ENCODE measurements around the gene CACNA1A.
A peak's percentile ranks its signal among the peaks of the same experiment; 100 is the strongest.

The CACNA1A gene

DNA sequence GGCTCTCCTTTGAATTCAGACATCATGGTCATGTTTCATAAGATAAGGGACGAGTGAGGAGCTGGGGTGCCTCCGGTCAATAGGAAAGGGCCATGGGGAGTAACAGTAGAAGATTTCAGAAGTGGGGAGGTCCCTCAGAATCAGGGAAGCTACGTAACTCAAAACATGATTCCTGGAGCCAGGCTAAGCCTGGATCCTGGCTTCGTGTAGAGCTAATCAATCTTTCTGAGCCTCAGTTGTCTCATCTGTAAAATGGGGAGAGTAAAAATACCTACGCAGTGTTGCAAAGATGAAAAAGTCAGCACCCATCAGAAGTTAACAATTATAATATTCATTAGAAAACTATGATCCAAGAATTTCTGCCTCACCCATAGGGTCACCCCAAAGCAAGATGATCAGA is 106.5 kb downstream of the CACNA1A start:
- H3K36me3 ChIP-seq (ENCODE audit: control insufficient read depth in 1 of 2, insufficient read depth in 2 of 2, low read length in 2 of 2), result no peaks in the 10 kb centered on the region
- no peak overlapping the region for H3K23ac ChIP-seq (ENCODE audit: low read length)
- no peak overlapping the region for H3K27ac ChIP-seq (ENCODE audit: low read depth, low read length)
- no peak overlapping the region for H4K12ac ChIP-seq (ENCODE audit: low read depth, low read length)
- H3K79me2 ChIP-seq (ENCODE audit: control insufficient read depth, insufficient read depth, low read length, poor library complexity), result no peaks in the 10 kb centered on the region
- no peak for DNase-seq
- H2AFZ ChIP-seq (ENCODE audit: insufficient read depth, low read length, poor library complexity), result no peak overlapping the region
- no peak overlapping the region for H3K9ac ChIP-seq (ENCODE audit: low read length)
- H3K4me3 ChIP-seq (ENCODE audit: low read depth, low read length), result no peak overlapping the region
- no peak overlapping the region for H3K4me2 ChIP-seq (ENCODE audit: low read length)
- no peak overlapping the region for H2BK5ac ChIP-seq (ENCODE audit: low read depth, low read length, poor library complexity)
- no peaks in the 10 kb centered on the region for H3K4me1 ChIP-seq (ENCODE audit: control insufficient read depth in 1 of 2, insufficient read depth in 2 of 2, low read length in 2 of 2)
- no CpG with 5 or more reads among the region's 5 CpGs for WGBS (ENCODE audit: extremely low coverage, insufficient coverage, insufficient read length)
- no peak overlapping the region for H4K91ac ChIP-seq (ENCODE audit: low read depth, low read length)
- H3K18ac ChIP-seq (ENCODE audit: low read length), result no peak overlapping the region
- H4K8ac ChIP-seq (ENCODE audit: low read depth, low read length), result no peak overlapping the region
- no peak overlapping the region for H2AK5ac ChIP-seq (ENCODE audit: low read length)
- no peak overlapping the region for H2BK120ac ChIP-seq (ENCODE audit: insufficient read depth, low read length, poor library complexity)
- H3K4ac ChIP-seq (ENCODE audit: low read depth, low read length), result no peak overlapping the region
- H3K14ac ChIP-seq (ENCODE audit: low read length), result no peak overlapping the region
- no peak overlapping the region for H2BK12ac ChIP-seq (ENCODE audit: low read length)
- H3K79me1 ChIP-seq (ENCODE audit: low read length), result no peaks in the 10 kb centered on the region
- no peaks in the 10 kb centered on the region for H3K9me3 ChIP-seq (ENCODE audit: insufficient read depth, low read depth, low read length)
- no peaks in the 10 kb centered on the region for H3K27me3 ChIP-seq (ENCODE audit: insufficient read depth, low read length)

- WGBS (ENCODE audit: extremely low coverage, insufficient coverage, insufficient read length), result no CpG with 5 or more reads among the region's 10 CpGs
- Histone ChIP-seq H3K4me2 (ENCODE audit: low read length) (no peak overlapping the region), H3K23ac (ENCODE audit: low read length) (no peak overlapping the region), H2AK5ac (ENCODE audit: low read length) (no peak overlapping the region), H3K9ac (ENCODE audit: low read length) (no peak overlapping the region), H4K8ac (ENCODE audit: low read depth, low read length) (no peak overlapping the region), H3K79me1 (ENCODE audit: low read length) (no peaks in the 10 kb centered on the region), H2BK5ac (ENCODE audit: low read depth, low read length, poor library complexity) (no peak overlapping the region), H3K79me2 (ENCODE audit: control insufficient read depth, insufficient read depth, low read length, poor library complexity) (no peaks in the 10 kb centered on the region), H4K91ac (ENCODE audit: low read depth, low read length) (no peak overlapping the region), H2BK120ac (ENCODE audit: insufficient read depth, low read length, poor library complexity) (no peak overlapping the region), H3K4me1 (ENCODE audit: control insufficient read depth in 1 of 2, insufficient read depth in 2 of 2, low read length in 2 of 2) (no peaks in the 10 kb centered on the region), H3K9me3 (ENCODE audit: insufficient read depth, low read depth, low read length) (no peaks in the 10 kb centered on the region), H2BK12ac (ENCODE audit: low read length) (no peak overlapping the region), H3K4ac (ENCODE audit: low read depth, low read length) (no peak overlapping the region), H3K18ac (ENCODE audit: low read length) (no peak overlapping the region), H2AFZ (ENCODE audit: insufficient read depth, low read length, poor library complexity) (no peak overlapping the region), H3K14ac (ENCODE audit: low read length) (no peak overlapping the region), H3K4me3 (ENCODE audit: low read depth, low read length) (no peak overlapping the region), H3K27me3 (ENCODE audit: insufficient read depth, low read length) (no peaks in the 10 kb centered on the region), H3K27ac (ENCODE audit: low read depth, low read length) (no peak overlapping the region), H4K12ac (ENCODE audit: low read depth, low read length) (no peak overlapping the region), H3K36me3 (ENCODE audit: control insufficient read depth in 1 of 2, insufficient read depth in 2 of 2, low read length in 2 of 2) (no peaks in the 10 kb centered on the region)
- DNase-seq, result no peak
Measured at GRCh38 chr19:13398780-13399726, 107.2 kb downstream of the CACNA1A start.

- Histone ChIP-seq H4K91ac (ENCODE audit: low read depth, low read length) (no peak overlapping the region), H4K8ac (ENCODE audit: low read depth, low read length) (no peak overlapping the region), H2AK5ac (ENCODE audit: low read length) (no peak overlapping the region), H3K27ac (ENCODE audit: low read depth, low read length) (no peak overlapping the region), H3K79me2 (ENCODE audit: control insufficient read depth, insufficient read depth, low read length, poor library complexity) (no peaks in the 10 kb centered on the region), H2AFZ (ENCODE audit: insufficient read depth, low read length, poor library complexity) (no peak overlapping the region), H2BK12ac (ENCODE audit: low read length) (no peak overlapping the region), H3K23ac (ENCODE audit: low read length) (no peak overlapping the region), H3K79me1 (ENCODE audit: low read length) (no peaks in the 10 kb centered on the region), H2BK120ac (ENCODE audit: insufficient read depth, low read length, poor library complexity) (no peak overlapping the region), H3K4ac (ENCODE audit: low read depth, low read length) (no peak overlapping the region), H4K12ac (ENCODE audit: low read depth, low read length) (no peak overlapping the region), H3K27me3 (ENCODE audit: insufficient read depth, low read length) (no peaks in the 10 kb centered on the region), H3K9ac (ENCODE audit: low read length) (no peak overlapping the region), H2BK5ac (ENCODE audit: low read depth, low read length, poor library complexity) (no peak overlapping the region), H3K4me1 (ENCODE audit: control insufficient read depth in 1 of 2, insufficient read depth in 2 of 2, low read length in 2 of 2) (no peaks in the 10 kb centered on the region), H3K9me3 (ENCODE audit: insufficient read depth, low read depth, low read length) (no peaks in the 10 kb centered on the region), H3K4me2 (ENCODE audit: low read length) (no peak overlapping the region), H3K4me3 (ENCODE audit: low read depth, low read length) (no peak overlapping the region), H3K18ac (ENCODE audit: low read length) (no peak overlapping the region), H3K36me3 (ENCODE audit: control insufficient read depth in 1 of 2, insufficient read depth in 2 of 2, low read length in 2 of 2) (no peaks in the 10 kb centered on the region), H3K14ac (ENCODE audit: low read length) (no peak overlapping the region)
- WGBS (ENCODE audit: extremely low coverage, insufficient coverage, insufficient read length), result no CpG with 5 or more reads among the region's 4 CpGs
- DNase-seq, result no peak
Measured at GRCh38 chr19:13398182-13398581, 108.1 kb downstream of the CACNA1A start.

- H3K14ac ChIP-seq (ENCODE audit: low read length), result no peak overlapping the region
- WGBS (ENCODE audit: extremely low coverage, insufficient coverage, insufficient read length), result no CpG with 5 or more reads among the region's 18 CpGs
Measured at GRCh38 chr19:13396250-13397080, 109.8 kb downstream of the CACNA1A start.

More at GRCh38 chr19:13396250-13397080, 109.8 kb downstream of the CACNA1A start:
- no peaks in the 10 kb centered on the region for H3K9me3 ChIP-seq (ENCODE audit: insufficient read depth, low read depth, low read length)
- H2BK12ac ChIP-seq (ENCODE audit: low read length), result no peak overlapping the region
- peak; percentile 7 to 35 for DNase-seq
- peak overlapping the region; percentile 61 for H4K8ac ChIP-seq (ENCODE audit: low read depth, low read length)
- no peak overlapping the region for H4K12ac ChIP-seq (ENCODE audit: low read depth, low read length)
- H3K27me3 ChIP-seq (ENCODE audit: insufficient read depth, low read length), result no peaks in the 10 kb centered on the region
- no peak overlapping the region for H2BK120ac ChIP-seq (ENCODE audit: insufficient read depth, low read length, poor library complexity)
- no peak overlapping the region for H3K27ac ChIP-seq (ENCODE audit: low read depth, low read length)
- H3K4me2 ChIP-seq (ENCODE audit: low read length), result peak overlapping the region; percentile 51
- H2AK5ac ChIP-seq (ENCODE audit: low read length), result no peak overlapping the region
- H3K79me1 ChIP-seq (ENCODE audit: low read length), result no peaks in the 10 kb centered on the region
- H3K18ac ChIP-seq (ENCODE audit: low read length), result no peak overlapping the region
- H2AFZ ChIP-seq (ENCODE audit: insufficient read depth, low read length, poor library complexity), result no peak overlapping the region
- no peaks in the 10 kb centered on the region for H3K4me1 ChIP-seq (ENCODE audit: control insufficient read depth in 1 of 2, insufficient read depth in 2 of 2, low read length in 2 of 2)
- H3K9ac ChIP-seq (ENCODE audit: low read length), result no peak overlapping the region
- no peak overlapping the region for H3K4me3 ChIP-seq (ENCODE audit: low read depth, low read length)
- no peaks in the 10 kb centered on the region for H3K36me3 ChIP-seq (ENCODE audit: control insufficient read depth in 1 of 2, insufficient read depth in 2 of 2, low read length in 2 of 2)
- H3K79me2 ChIP-seq (ENCODE audit: control insufficient read depth, insufficient read depth, low read length, poor library complexity), result no peaks in the 10 kb centered on the region
- H3K4ac ChIP-seq (ENCODE audit: low read depth, low read length), result no peak overlapping the region
- H4K91ac ChIP-seq (ENCODE audit: low read depth, low read length), result no peak overlapping the region
- no peak overlapping the region for H2BK5ac ChIP-seq (ENCODE audit: low read depth, low read length, poor library complexity)
- no peak overlapping the region for H3K23ac ChIP-seq (ENCODE audit: low read length)

Data from trophoblast cell (in vitro differentiated cells and primary cell).